A549 treated with CpdA at 1 μM for 4 hours (cell line): ENCODE results near the gene GPR146. TPM values are rescaled to one million over a fixed set of nuclear protein-coding genes. Genes with fewer than 3 reads are reported as not detected.

Source experiments
- total RNA-seq: library from RNA; stranded (reverse); fragments of 200-300 nt; extraction: Qiagen RNA extraction; gene quantifications from 5 replicates; pipeline ENCODE4 v1.2.3, GENCODE V29; 2022; ENCODE audit warnings: low read depth

GPR146 gene, protein sequence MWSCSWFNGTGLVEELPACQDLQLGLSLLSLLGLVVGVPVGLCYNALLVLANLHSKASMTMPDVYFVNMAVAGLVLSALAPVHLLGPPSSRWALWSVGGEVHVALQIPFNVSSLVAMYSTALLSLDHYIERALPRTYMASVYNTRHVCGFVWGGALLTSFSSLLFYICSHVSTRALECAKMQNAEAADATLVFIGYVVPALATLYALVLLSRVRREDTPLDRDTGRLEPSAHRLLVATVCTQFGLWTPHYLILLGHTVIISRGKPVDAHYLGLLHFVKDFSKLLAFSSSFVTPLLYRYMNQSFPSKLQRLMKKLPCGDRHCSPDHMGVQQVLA
- 1.6 to 2.7 TPM (median 2.3 TPM) in 5 replicates for total RNA-seq

DNA sequence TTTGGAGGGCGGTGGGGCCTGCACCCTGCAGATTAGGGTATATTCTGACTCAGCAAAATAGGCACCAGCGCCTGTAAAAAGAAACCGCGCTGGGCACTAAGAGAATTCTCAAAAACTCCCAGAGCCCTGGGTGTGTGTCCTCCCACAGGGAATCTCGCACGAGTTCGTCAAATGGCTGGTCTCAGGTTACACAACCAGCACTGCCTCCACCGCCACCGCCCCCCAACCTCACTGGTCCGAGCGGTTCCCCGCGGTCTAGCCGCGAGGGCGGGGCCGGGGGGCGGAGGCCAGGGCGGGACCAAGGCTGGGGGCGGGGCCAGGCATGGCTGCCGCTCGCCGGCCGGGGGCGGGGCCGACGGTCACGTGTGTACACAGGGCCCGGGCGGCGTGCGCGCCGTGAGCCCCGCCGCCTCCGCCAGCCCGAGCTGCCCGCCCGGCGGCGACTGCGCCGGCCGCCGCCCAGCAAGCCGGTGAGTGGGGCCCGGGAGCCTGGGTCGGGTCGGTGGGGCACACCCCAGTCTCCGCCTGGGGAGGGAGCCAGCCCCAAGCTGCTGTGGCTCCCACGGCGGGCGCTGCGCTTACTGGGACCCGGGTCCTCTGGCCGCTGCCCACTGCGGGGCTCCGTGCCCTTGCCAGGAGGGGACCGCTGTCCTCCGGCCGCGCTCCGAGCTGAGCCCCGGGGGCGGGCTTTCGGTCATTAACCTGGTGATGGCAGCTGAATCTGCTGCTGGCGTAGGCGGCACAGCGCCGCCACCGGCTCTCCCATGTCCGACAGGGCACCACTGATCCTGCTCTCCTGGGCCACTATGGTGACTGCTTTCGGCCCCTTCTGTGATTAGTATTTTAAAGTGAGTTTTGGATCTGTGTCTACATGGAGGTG, at the start of gene GPR146:
Gene GPR146 (plus strand): TSS at position 358 of the 880 bp plus-strand sequence. CDS start 12,970 bp downstream, outside the sequence.

DNA sequence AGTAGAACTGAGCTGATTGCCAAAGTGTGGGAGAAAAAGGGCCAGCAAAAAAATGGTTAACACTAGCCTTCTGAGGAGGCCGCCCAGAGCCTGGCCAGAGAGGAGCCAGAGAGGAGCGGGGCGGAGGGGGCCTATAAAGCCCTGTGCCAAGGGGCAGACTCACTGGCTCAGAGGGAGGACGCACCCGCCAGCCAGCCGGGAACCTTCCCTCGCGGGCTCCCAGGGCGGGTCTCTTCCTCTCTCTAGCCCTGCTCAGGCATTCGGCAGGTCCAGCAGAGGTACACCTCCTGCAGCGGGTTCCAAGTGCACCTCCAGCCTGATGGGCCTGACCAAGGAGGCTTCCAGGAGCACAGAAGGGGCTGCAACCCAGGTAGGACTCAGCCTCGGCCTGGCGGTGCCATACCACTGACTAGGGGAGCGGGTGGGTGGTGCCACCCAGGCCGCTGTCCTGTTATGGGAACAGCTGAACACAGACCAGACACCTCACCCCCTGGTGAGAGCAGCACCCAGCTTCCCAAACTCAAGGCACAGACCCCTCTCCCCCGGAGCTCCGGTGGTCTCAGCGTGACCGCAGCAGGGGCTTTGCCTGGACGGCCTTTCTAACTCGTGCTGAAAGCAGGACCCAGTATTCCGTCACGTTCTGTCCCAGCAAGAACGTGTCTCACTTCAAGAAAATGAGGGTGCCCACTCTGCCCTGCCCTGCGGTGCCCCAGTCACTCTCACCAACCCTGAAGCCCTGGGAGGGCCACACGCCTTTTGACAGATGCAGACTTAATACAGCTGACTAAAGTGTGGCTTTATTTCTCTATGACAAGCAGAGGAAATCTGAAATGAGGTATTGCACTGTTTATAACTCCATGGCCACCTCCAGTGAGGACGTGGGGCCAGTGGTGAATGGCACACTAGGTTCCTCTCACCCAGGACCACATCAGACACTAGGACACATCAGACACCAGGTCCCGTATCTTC, 43.9 kb downstream of the GPR146 start, which contains the start of gene GPER1:
Gene GPER1 (plus strand): TSS at position 162 of the 969 bp plus-strand sequence. CDS start 3,616 bp downstream, outside the sequence.

Other genes with a start within 250 kb of the GPR146 start
- gene SUN1, start 212.1 kb upstream of the GPR146 start, total RNA-seq = 69.3 to 95.5 TPM (median 88.3 TPM) in 5 replicates
- 41.3 to 64.0 TPM (median 56.7 TPM) in 5 replicates for gene GET4, start 168.0 kb upstream of the GPR146 start, total RNA-seq
- gene ADAP1, start 89.9 kb upstream of the GPR146 start, total RNA-seq = 4.3 to 5.8 TPM (median 4.7 TPM) in 5 replicates
- 6.0 to 7.8 TPM (median 6.6 TPM) in 5 replicates for gene COX19, start 69.0 kb upstream of the GPR146 start, total RNA-seq
- 0.06 TPM in 1 of 5 replicates, not detected in the others for gene CYP2W1, start 61.4 kb upstream of the GPR146 start, total RNA-seq
- 0.69 to 1.0 TPM (median 0.89 TPM) in 5 replicates for gene GPER1, start 43.6 kb downstream of the GPR146 start, total RNA-seq
- gene ZFAND2A, start 115.7 kb downstream of the GPR146 start, total RNA-seq = 51.8 to 66.6 TPM (median 63.6 TPM) in 5 replicates
- gene UNCX, start 188.3 kb downstream of the GPR146 start, total RNA-seq = 0.05 to 0.08 TPM (median 0.06 TPM) in 3 of 5 replicates, not detected in the others